ENCODE results near the gene FAM107B. TPM values are rescaled to one million over a fixed set of nuclear protein-coding genes. Genes with fewer than 3 reads are reported as not detected.

The FAM107B gene
- total RNA-seq, 1 experiment from 2014 or later, result 41.6 TPM

- no peak for TF ChIP-seq RAD21 (IDR thresholded peaks at IDR 0.05; ENCODE audit: low read depth)
- Histone ChIP-seq H3K9me2 (ENCODE audit: insufficient read depth) (no peaks in the 10 kb centered on the region), H3K9ac (ENCODE audit: low read length) (no peak overlapping the region), H3K36me3 (ENCODE audit: control insufficient read depth in 1 of 2, insufficient read depth in 2 of 2, low read length in 2 of 2) (no peaks in the 10 kb centered on the region), H2AFZ (ENCODE audit: low read depth, low read length, poor library complexity, severe bottlenecking) (no peak overlapping the region), H3K4me2 (ENCODE audit: low read length) (no peak overlapping the region), H3K4me3 (replicated peaks in 1 of 2; ENCODE audit: low read depth in 1 of 2, low read length in 2 of 2) (no peak overlapping the region), H3K27me3 (ENCODE audit: insufficient read depth, low read length) (no peaks in the 10 kb centered on the region), H3K27ac (ENCODE audit: low read depth, low read length) (no peak overlapping the region), H3K4me1 (ENCODE audit: control insufficient read depth in 1 of 2, insufficient read depth in 2 of 2, low read length in 2 of 2) (no peaks in the 10 kb centered on the region), H3K9me3 (ENCODE audit: control insufficient read depth in 1 of 2, insufficient read depth in 1 of 2, low read depth in 1 of 2, low read length in 2 of 2) (no peaks in the 10 kb centered on the region), H3K79me2 (ENCODE audit: insufficient read depth, low read length) (no peaks in the 10 kb centered on the region), H4K20me1 (ENCODE audit: insufficient read depth) (no peaks in the 10 kb centered on the region)
- CTCF ChIA-PET, result no interaction called here
- intact Hi-C loops (cut with micrococcal nuclease), result no loop called here
- BruUV-seq (replicated peaks), result no TSS peak
- RAD21 ChIA-PET (ENCODE audit: low non-redundant PET in 1 of 2, low total read pairs in 2 of 2, uncharacterized antibody in 2 of 2, unreplicated experiment in 2 of 2), result no interaction called here
- POLR2A ChIA-PET, result no interaction called here
- DNase-seq (ENCODE audit: low read depth, low spot score), result no peak
- ATAC-seq, result no peak
Measured at GRCh38 chr10:14687340-14687739, 87.4 kb downstream of the FAM107B start.

GRCh38 chr10:14686356-14686755 lies 88.3 kb downstream of the FAM107B start:
- no peak overlapping the region for H3K9ac ChIP-seq (ENCODE audit: low read length)
- no peaks in the 10 kb centered on the region for H3K79me2 ChIP-seq (ENCODE audit: insufficient read depth, low read length)
- no peak overlapping the region for H3K4me2 ChIP-seq (ENCODE audit: low read length)
- H3K36me3 ChIP-seq (ENCODE audit: control insufficient read depth in 1 of 2, insufficient read depth in 2 of 2, low read length in 2 of 2), result no peaks in the 10 kb centered on the region
- H3K9me2 ChIP-seq (ENCODE audit: insufficient read depth), result no peaks in the 10 kb centered on the region
- H2AFZ ChIP-seq (ENCODE audit: low read depth, low read length, poor library complexity, severe bottlenecking), result no peak overlapping the region
- ChIA-PET RAD21 (ENCODE audit: low non-redundant PET in 1 of 2, low total read pairs in 2 of 2, uncharacterized antibody in 2 of 2, unreplicated experiment in 2 of 2) (no interaction called here), POLR2A (no interaction called here), CTCF (no interaction called here)
- BruUV-seq (replicated peaks), result no TSS peak
- intact Hi-C loops (cut with micrococcal nuclease), result no loop called here
- no peaks in the 10 kb centered on the region for H3K9me3 ChIP-seq (ENCODE audit: control insufficient read depth in 1 of 2, insufficient read depth in 1 of 2, low read depth in 1 of 2, low read length in 2 of 2)
- H3K4me3 ChIP-seq (replicated peaks in 1 of 2; ENCODE audit: low read depth in 1 of 2, low read length in 2 of 2), result no peak overlapping the region
- H4K20me1 ChIP-seq (ENCODE audit: insufficient read depth), result no peaks in the 10 kb centered on the region
- TF ChIP-seq SP1 (IDR thresholded peaks at IDR 0.05; ENCODE audit: low read depth) (no peak), ATF3 (IDR thresholded peaks at IDR 0.05) (no peak)
- ATAC-seq (no peak), DNase-seq (ENCODE audit: low read depth, low spot score) (no peak)
- no peak overlapping the region for H3K27ac ChIP-seq (ENCODE audit: low read depth, low read length)
- peaks cover 0 to 6% of the 10 kb centered on the region in 2 experiments; a peak in 2 of 4 replicates for H3K4me1 ChIP-seq (ENCODE audit: control insufficient read depth in 1 of 2, insufficient read depth in 2 of 2, low read length in 2 of 2)
- no peaks in the 10 kb centered on the region for H3K27me3 ChIP-seq (ENCODE audit: insufficient read depth, low read length)

- DNase-seq (ENCODE audit: low read depth, low spot score) (no peak), ATAC-seq (no peak)
- ChIA-PET POLR2A (no interaction called here), CTCF (no interaction called here), RAD21 (ENCODE audit: low non-redundant PET in 1 of 2, low total read pairs in 2 of 2, uncharacterized antibody in 2 of 2, unreplicated experiment in 2 of 2) (no interaction called here)
- Histone ChIP-seq H3K9me2 (ENCODE audit: insufficient read depth) (no peaks in the 10 kb centered on the region), H2AFZ (ENCODE audit: low read depth, low read length, poor library complexity, severe bottlenecking) (no peak overlapping the region), H3K9ac (ENCODE audit: low read length) (no peak overlapping the region), H3K36me3 (ENCODE audit: control insufficient read depth in 1 of 2, insufficient read depth in 2 of 2, low read length in 2 of 2) (no peaks in the 10 kb centered on the region), H4K20me1 (ENCODE audit: insufficient read depth) (no peaks in the 10 kb centered on the region), H3K27ac (ENCODE audit: low read depth, low read length) (no peak overlapping the region), H3K27me3 (ENCODE audit: insufficient read depth, low read length) (no peaks in the 10 kb centered on the region), H3K79me2 (ENCODE audit: insufficient read depth, low read length) (no peaks in the 10 kb centered on the region), H3K9me3 (ENCODE audit: control insufficient read depth in 1 of 2, insufficient read depth in 1 of 2, low read depth in 1 of 2, low read length in 2 of 2) (no peaks in the 10 kb centered on the region), H3K4me1 (ENCODE audit: control insufficient read depth in 1 of 2, insufficient read depth in 2 of 2, low read length in 2 of 2) (peaks cover 0 to 12% of the 10 kb centered on the region in 2 experiments; a peak in 3 of 4 replicates), H3K4me2 (ENCODE audit: low read length) (no peak overlapping the region), H3K4me3 (replicated peaks in 1 of 2; ENCODE audit: low read depth in 1 of 2, low read length in 2 of 2) (no peak overlapping the region)
- no TSS peak for BruUV-seq (replicated peaks)
- intact Hi-C loops (cut with micrococcal nuclease), result no loop called here
- TF ChIP-seq EGR1 (IDR thresholded peaks at IDR 0.05; ENCODE audit: low read depth), result no peak
- TF ChIP-seq POLR2A (IDR thresholded peaks at IDR 0.05; ENCODE audit: borderline replicate concordance, extremely low read depth, insufficient read depth, insufficient read length), result no peak
- TF ChIP-seq EZH2phosphoT487 (IDR thresholded peaks at IDR 0.05; ENCODE audit: borderline replicate concordance), result no peak
- TF ChIP-seq ZBTB33 (IDR thresholded peaks at IDR 0.05; ENCODE audit: extremely low read depth, insufficient replicate concordance, low read length), result no peak
- TF ChIP-seq ATF3 (IDR thresholded peaks at IDR 0.05), result no peak
- no peak for TF ChIP-seq SRF (IDR thresholded peaks at IDR 0.05; ENCODE audit: low read depth)
- TF ChIP-seq SIN3A (IDR thresholded peaks at IDR 0.05; ENCODE audit: low read depth), result no peak
- TF ChIP-seq CTCF (IDR thresholded peaks at IDR 0.05 in 2 of 3, conservative IDR thresholded peaks at IDR 0.05 in 1 of 3; ENCODE audit: borderline replicate concordance in 1 of 3, insufficient read depth in 1 of 3, low read depth in 2 of 3, low read length in 2 of 3), result no peak
Measured at GRCh38 chr10:14684354-14684753, 90.3 kb downstream of the FAM107B start.
